Kidney (tissue), 14 donors: ENCODE measurements around the gene PCSK1. TPM values are rescaled to one million over a fixed set of nuclear protein-coding genes. Genes with fewer than 3 reads are reported as not detected.
"Not testable (repeated sequence)": the region's sequence is repeated elsewhere in the genome, so short reads cannot be mapped to it uniquely, and the experiment has no call there.

ENCODE experiments used
- DNase-seq, 5 donors: peaks; one replicate each; pipeline ENCODE4 v3.0.0-alpha.2; 2013 to 2020
- FAIRE-seq: peaks from 2 replicates; lab custom pipeline; 2012; peaks lifted over from hg19 to GRCh38; lab: Jason Lieb, UNC
- H3K27ac ChIP-seq, 2 donors: one replicate each; pipeline ENCODE4 v1.7.0; 2013; ENCODE audit warnings: low read depth in 2 of 2, low read length in 2 of 2, inconsistent platforms in 1 of 2
- H3K27me3 ChIP-seq: one replicate; pipeline ENCODE4 v1.7.1; 2013; ENCODE audit warnings: low read length, inconsistent platforms; ENCODE audit not compliant: control insufficient read depth, insufficient read depth
- H3K36me3 ChIP-seq, 3 donors: one replicate each; pipeline versions ENCODE4 v1.7.0 to v1.7.1; 2013; ENCODE audit warnings: low read length in 3 of 3, control low read depth in 1 of 3, inconsistent platforms in 1 of 3; ENCODE audit not compliant: insufficient read depth in 3 of 3, control insufficient read depth in 2 of 3
- H3K4me1 ChIP-seq, 3 donors: one replicate each; pipeline versions ENCODE4 v1.7.0 to v1.7.1; 2013; ENCODE audit warnings: low read length in 3 of 3, inconsistent platforms in 1 of 3, low read depth in 1 of 3; ENCODE audit not compliant: control insufficient read depth in 2 of 3, insufficient read depth in 2 of 3
- H3K4me3 ChIP-seq, 3 donors: one replicate each; pipeline versions ENCODE4 v1.7.0 to v1.8.1; 2013; ENCODE audit warnings: low read length in 3 of 3, control low read depth in 1 of 3, inconsistent platforms in 1 of 3
- H3K9ac ChIP-seq, 3 donors: one replicate each; pipeline versions ENCODE4 v1.7.0 to v1.7.1; 2013; ENCODE audit warnings: low read length in 3 of 3, control low read depth in 1 of 3, inconsistent platforms in 1 of 3
- H3K9me3 ChIP-seq, 3 donors: one replicate each; pipeline versions ENCODE4 v1.7.0 to v1.7.1; 2013; ENCODE audit warnings: low read length in 3 of 3, control low read depth in 1 of 3, inconsistent platforms in 1 of 3; ENCODE audit not compliant: control insufficient read depth in 2 of 3, insufficient read depth in 1 of 3
- CTCF ChIP-seq: IDR thresholded peaks from 3 replicates; pipeline ENCODE4 v1.5.1; 2012; ENCODE audit warnings: mild to moderate bottlenecking, moderate library complexity, borderline replicate concordance; ENCODE audit not compliant: insufficient read depth; ENCODE audit errors: extremely low read depth
- intact Hi-C: fragments of 100-400 bp; cut with DNase I; formaldehyde crosslinking; loops from one replicate; pipeline ENCODE4 v1.11.1; 2022
- polyA plus RNA-seq: library from polyadenylated mRNA; stranded (reverse); fragments of 350-450 nt; fragmentation: Illumina TruSeq; extraction: RNeasy Lipid Tissue Mini Kit (QIAGEN cat#74804); gene quantifications from one replicate; pipeline ENCODE4 v1.2.3, GENCODE V29; 2014; ENCODE audit warnings: low read depth, low replicate concordance; ENCODE audit not compliant: insufficient read depth
- total RNA-seq: library from RNA; stranded (reverse); fragmentation: NEBNext Ultra II Directional; extraction: Animal tissue kit (Norgen Biotek cat#: 25700); gene quantifications from one replicate; pipeline ENCODE4 v1.2.1, GENCODE V29; 2021
- donor health status: control.
- donor health status: control.
- donor health status: control.
- donor health status: control.
- donor health status: control.
- donor health status: DM: yes; HTN: yes; CAD: no.
- donor health status: Normal renal cell carcinoma (clear cell type).

Gene PCSK1
- total and polyA plus RNA-seq, 2 donors from 2014 or later, result 0.13 to 1.0 TPM

- Histone ChIP-seq H3K9ac (no peak overlapping the region), H3K4me1 (no peaks in the 10 kb centered on the region), H3K4me3 (no peak overlapping the region), H3K9me3 (no peaks in the 10 kb centered on the region), H3K27me3 (no peaks in the 10 kb centered on the region), H3K27ac (no peak overlapping the region), H3K36me3 (no peaks in the 10 kb centered on the region)
- no peak for DNase-seq
- no peak for TF ChIP-seq CTCF
- intact Hi-C loops, result no loop called here
- no peak for FAIRE-seq
Observed at GRCh38 chr5:96373381-96373733, 59.7 kb downstream of the PCSK1 start.

- intact Hi-C loops, result no loop called here
- no peaks in the 10 kb centered on the region for H3K27me3 ChIP-seq
- no peak for FAIRE-seq
Observed at GRCh38 chr5:96372726-96373380, 60.2 kb downstream of the PCSK1 start.

GRCh38 chr5:96370976-96371375, 62.1 kb downstream of the PCSK1 start:
- Histone ChIP-seq H3K9me3 (no peaks in the 10 kb centered on the region), H3K4me3 (no peak overlapping the region), H3K4me1 (no peaks in the 10 kb centered on the region), H3K9ac (no peak overlapping the region), H3K36me3 (no peaks in the 10 kb centered on the region), H3K27me3 (no peaks in the 10 kb centered on the region), H3K27ac (no peak overlapping the region)
- no peak for TF ChIP-seq CTCF
- intact Hi-C loops, result no loop called here
- FAIRE-seq (no peak), DNase-seq (no peak)

More at GRCh38 chr5:96372726-96373380, 60.2 kb downstream of the PCSK1 start:
- no peak for DNase-seq
- H3K4me3 ChIP-seq, result no peak overlapping the region
- H3K4me1 ChIP-seq, result no peaks in the 10 kb centered on the region
- no peak overlapping the region for H3K27ac ChIP-seq
- no peaks in the 10 kb centered on the region for H3K9me3 ChIP-seq
- no peaks in the 10 kb centered on the region for H3K36me3 ChIP-seq
- no peak overlapping the region for H3K9ac ChIP-seq
- no peak for TF ChIP-seq CTCF

- intact Hi-C loops, DNase-seq, H3K27ac ChIP-seq, H3K9ac ChIP-seq, H3K4me3 ChIP-seq, H3K27me3 ChIP-seq, H3K36me3 ChIP-seq, H3K4me1 ChIP-seq, FAIRE-seq, H3K9me3 ChIP-seq: not testable (repeated sequence)
Observed at GRCh38 chr5:96367337-96367736, 65.7 kb downstream of the PCSK1 start.
